HG02981 (cell line): ENCODE data around the gene B2M.
"Not testable (repeated sequence)": the region's sequence is repeated elsewhere in the genome, so short reads cannot be mapped to it uniquely, and the experiment has no call there.

Source experiments
- ATAC-seq: cut with Tn5 transposase; IDR thresholded peaks from one replicate; pipeline ENCODE4 v1.9.1; 2021; ENCODE audit warnings: mild to moderate bottlenecking, moderate library complexity; ENCODE audit not compliant: unreplicated experiment

B2M gene

GRCh38 chr15:44711096-44711742 lies at the start of gene B2M, which contains the start of gene PATL2:
B2M (plus strand) TSS chr15:44711517; CDS start chr15:44711547, 30 bp downstream.
PATL2 (minus strand) TSS chr15:44711323; CDS start chr15:44676490, 34,833 bp downstream.
- ATAC-seq: peak; percentile 83

DNA sequence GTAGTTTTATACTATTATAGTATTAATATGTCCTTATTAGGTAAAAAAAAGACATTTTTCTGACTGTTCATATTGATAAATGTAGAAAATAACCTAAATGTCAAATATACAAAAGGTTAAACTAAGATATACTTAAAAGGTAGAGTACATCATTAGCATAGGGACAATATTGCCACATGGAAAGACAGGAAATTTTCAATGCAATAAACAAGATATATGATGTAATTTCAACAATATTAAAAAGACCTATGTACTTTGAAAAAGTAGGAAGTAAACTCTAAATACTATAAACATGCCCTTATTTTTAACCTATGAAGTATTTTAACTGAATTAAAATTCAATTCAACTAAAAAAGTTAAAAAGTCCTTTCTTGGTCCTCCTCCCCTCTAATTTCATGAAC lies 49.7 kb upstream of the B2M start:
- no peak for ATAC-seq

DNA sequence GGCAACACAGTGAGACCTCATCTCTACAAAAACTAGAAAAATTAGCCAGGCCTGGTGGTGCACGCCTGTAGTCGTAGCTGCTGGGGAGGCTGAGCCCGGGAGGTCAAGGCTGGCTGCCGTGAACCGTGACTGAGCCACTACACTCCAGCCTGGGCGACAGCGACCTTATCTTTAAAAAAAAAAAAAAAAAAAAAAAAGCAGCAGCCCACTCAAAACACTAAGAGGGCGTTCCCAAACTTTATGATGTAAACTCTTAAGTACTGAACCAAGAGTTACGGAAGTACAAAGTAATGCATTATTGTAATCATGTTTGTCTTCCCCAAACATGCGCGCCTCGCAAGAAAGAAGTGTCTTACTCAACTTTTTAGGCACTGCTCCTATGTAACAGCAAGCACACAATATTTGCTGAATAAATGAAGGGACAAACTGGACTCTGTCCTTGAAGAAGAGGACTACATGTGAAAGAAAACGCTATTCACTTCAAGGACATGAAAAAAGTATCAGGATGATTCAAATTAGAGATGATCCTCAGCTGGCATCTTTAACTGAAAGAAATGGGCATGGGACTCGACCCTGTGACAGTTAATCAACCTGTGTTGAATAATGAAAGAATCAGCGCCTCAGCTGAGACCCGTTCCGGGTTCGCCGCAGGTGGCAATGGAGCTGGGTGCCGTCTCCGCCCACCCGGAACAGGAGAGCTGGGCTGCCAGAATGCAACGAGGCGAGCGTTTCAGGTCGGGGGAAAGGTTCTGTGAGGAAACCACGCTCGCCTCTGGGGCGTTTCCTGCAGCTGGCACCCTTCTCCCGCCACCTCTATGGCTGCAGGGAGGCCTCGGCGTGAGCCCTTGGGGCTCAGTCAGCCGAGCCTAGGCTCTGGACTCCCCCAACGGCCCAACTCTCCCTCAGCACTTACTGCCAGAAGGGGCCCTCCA lies 48.6 kb upstream of the B2M start:
- peak; percentile 41 for ATAC-seq

GRCh38 chr15:44663410-44664308 lies 47.7 kb upstream of the B2M start, which contains the start of gene SPG11:
SPG11 (minus strand) TSS chr15:44663662; CDS start chr15:44663647, 15 bp downstream.
- peak; percentile 68 for ATAC-seq

GRCh38 chr15:44666210-44667038 lies 44.9 kb upstream of the B2M start:
- no peak for ATAC-seq

DNA sequence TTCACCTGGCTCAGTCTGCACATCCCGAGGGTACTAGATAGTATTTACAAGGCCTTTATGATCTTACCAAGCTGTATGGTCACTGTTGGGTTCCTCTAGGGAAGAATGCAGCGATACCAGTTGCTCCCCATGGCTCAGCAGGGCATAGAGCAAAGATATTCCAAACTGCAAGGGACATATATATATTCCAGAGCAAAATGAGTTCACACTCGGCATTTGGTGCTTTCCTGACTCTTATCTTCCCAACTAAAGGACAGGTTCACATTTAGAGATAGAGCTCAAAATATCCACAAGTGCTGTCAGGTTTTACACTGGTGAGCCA lies 44.3 kb upstream of the B2M start:
- ATAC-seq: no peak

DNA sequence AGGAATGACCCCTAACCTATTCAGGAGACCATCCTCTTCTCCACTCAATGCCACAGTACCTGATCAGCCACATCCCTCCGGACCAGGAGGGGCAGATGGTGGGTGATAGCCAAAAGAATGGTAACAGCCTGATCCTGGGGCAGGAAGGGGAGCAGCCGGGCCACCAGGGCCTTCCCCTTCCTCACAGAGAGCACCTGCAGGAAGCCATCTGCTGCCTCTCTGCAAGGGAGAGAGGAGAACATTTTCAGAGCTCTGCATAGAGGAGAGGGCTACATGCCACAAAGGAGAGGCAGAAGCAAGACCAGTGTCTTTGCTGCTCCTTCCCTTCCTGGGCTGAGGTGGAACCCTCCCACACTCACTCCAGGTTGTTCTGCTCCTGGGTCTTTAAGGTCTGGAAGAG lies 42.4 kb upstream of the B2M start:
- no peak for ATAC-seq

DNA sequence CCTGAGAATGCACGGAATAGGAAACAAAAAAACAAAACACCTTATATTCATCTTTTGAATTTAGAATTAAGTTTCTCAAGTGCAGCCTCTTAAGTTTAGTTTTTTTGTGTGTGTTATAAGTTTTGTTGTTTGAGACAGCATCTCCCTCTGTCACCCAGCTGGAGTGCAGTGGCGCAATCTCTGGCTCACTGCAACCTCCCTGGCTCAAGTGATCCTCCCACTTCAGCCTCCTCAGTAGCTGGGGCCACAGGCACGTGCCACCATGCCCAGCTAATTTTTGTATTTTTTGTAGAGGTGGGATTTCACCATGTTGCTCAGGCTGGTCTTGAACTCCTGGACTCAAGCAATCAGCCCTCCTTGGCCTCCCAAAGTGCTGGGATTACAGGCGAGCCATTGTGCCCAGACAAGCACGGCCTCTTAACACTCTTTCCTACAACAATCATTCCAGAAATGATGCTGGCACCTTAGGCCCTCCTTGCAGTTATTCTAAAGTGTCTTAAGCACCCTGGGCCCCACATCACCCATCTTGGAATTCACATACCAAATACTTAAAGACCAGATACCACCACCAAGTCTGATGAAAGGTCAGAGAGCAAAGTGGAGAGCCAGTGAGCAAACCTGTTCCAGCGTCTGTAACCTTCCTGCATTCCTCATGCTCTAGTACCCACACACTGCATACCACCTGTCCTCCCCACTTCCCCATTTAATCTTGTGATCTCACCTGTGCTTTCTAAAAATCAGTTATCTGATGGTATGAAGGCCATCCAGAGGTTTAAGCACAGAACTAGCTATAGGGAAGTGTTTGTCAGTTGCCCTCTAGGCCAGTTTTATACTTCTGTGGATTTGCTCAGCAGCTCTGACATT lies 41.0 kb upstream of the B2M start:
- ATAC-seq: no peak

GRCh38 chr15:44673639-44674038 lies 37.7 kb upstream of the B2M start:
- no peak for ATAC-seq

DNA sequence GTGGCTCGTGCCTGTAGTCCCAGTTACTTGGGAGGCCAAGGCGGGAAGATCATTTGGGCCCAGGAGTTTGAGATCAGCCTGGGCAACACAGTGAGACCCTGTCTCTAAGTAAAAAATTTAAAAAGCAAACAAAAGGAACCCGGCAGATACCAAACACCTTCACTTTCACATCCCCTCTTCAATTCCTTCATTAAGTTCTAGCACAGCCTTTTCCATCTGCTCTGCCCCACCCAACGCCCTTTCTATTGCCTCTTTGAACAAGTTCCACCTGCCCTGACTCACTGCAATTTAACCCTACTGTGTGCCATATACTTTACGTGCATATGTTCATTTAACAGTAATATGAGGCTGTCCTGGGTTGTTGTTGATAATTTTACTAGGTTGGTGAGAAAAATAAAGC lies 35.4 kb upstream of the B2M start:
- no peak for ATAC-seq

GRCh38 chr15:44676676-44677075 lies 34.6 kb upstream of the B2M start:
- no peak for ATAC-seq

DNA sequence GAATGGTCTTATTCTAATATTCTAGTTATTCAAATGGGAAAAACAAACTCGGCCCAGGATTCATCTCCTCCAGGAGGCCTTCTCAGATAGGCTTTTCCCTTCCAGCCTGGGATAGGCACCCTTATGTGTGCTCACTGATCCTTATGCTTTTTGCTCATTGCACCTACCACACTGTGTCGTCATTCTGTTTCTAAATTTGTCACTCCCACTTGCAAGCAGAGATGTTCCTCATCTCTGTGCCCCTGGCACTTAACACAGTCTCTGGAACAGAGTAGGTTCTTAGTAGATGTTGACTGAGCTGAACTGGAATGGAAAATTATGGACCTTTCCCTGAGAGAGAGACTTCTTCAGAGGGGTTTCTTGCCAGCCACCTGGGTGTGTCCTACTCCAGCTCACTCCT lies 29.1 kb upstream of the B2M start:
- ATAC-seq: no peak

DNA sequence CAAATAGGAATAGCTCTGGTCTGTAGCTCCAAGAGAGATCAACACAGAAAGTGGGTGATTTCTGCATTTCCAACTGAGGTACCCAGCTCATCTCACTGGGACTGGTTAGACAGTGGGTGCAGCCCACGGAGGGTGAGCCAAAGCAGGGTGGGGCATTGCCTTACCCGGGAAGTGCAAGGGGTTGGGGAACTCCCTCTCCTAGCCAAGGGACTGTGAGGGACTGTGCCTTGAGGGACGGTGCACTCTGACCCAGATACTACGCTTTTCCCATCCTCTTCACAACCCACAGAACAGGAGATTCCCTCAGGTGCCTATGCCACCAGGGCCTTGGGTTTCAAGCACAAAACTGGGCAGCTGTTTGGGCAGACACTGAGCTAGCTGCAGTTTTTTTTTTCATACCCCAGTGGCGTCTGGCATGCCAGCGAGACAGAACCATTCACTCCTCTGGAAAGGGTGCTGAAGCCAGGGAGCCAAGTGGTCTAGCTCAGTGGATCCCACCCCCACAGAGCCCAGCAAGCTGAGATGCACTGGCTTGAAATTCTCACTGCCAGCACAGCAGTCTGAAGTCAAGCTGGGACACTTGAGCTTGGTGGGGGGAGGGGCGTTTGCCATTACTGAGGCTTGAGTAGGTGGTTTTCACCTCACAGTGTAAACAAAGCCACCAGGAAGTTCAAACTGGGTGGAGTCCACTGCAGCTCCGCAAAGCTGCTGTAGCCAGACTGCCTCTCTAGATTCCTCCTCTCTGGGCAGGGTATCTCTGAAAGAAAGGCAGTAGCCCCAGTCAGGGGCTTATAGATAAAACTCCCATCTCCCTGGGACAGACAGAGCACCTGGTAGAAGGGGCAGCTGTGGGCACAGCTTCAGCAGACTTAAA lies 28.3 kb upstream of the B2M start:
- not testable (repeated sequence) for ATAC-seq

DNA sequence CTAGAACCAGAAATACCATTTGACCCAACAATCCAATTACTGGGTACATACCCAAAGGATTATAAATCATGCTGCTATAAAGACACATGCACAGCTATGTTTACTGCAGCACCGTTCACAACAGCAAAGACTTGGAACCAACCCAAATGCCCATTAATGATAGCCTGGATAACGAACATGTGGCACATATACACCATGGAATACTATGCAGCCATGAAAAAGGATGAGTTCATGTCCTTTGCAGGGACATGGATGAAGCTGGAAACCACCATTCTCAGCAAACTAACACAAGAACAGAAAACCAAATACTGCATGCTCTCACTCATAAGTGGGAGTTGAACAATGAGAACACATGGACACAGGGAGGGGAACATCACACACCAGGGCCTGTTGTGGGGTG lies 22.0 kb upstream of the B2M start:
- ATAC-seq: not testable (repeated sequence)

- ATAC-seq: not testable (repeated sequence)
These were observed 21.1 kb upstream of the B2M start for GRCh38 chr15:44690245-44690644.

- no peak for ATAC-seq
These were observed 18.7 kb upstream of the B2M start for GRCh38 chr15:44692659-44693058.

DNA sequence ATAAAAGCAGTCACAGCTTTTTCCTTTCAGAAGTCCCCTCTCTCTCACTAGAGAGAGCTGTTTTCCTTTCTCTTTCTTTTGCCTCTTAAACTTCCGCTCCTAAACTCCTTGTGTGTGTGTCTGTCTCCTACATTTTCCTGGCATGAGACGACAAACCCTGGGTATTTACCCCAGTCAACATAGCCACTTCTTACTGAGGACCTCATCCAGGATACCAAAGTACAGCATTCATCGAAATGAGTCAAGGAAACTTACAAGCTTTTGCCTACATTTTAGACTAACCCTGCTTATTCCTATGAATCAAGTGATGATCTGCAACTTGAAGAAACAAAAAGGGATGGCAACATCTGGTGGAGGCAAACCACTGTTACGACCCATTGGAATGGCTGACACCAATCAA lies 16.9 kb upstream of the B2M start:
- no peak for ATAC-seq

DNA sequence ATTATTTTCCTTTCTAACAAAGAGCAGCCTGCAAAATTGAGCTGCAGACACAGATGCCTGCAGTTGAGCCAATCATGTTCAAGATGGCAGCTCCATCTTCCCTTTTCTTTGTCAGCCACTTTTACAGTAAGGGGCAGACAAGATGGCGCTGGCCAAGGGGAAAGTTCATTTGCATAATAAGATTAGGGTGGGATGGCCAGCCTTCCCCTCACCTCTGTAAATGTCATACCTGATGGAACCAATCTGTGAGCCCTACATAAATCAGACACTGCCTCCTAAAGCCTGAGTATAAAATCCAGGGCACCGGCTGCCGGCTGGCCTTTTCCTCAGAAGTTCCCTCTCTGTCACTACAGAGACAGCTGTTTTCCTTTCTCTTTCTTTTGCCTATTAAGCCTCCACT lies 16.0 kb upstream of the B2M start:
- ATAC-seq: no peak
